Neural progenitor cell (in vitro differentiated cells): ENCODE results near the gene PRKCA. TPM values are rescaled to one million over a fixed set of nuclear protein-coding genes. Genes with fewer than 3 reads are reported as not detected.

ENCODE experiments used
- DNase-seq: peaks from one replicate; pipeline ENCODE4 v3.0.0-alpha.2; 2016; ENCODE audit warnings: low spot score
- H2AFZ ChIP-seq: fragments of 200-600 bp; sonication (generic); replicated peaks from 2 replicates; pipeline ENCODE4 v1.6.1; 2016; ENCODE audit warnings: antibody characterized with exemption
- H3F3A ChIP-seq: fragments of 200-600 bp; sonication (generic); 2 replicates; pipeline ENCODE4 v1.6.1; 2016; ENCODE audit warnings: antibody characterized with exemption, low read depth
- H3K27ac ChIP-seq: fragments of 200-600 bp; sonication (generic); 2 replicates; pipeline ENCODE4 v1.5.1; 2016; ENCODE audit warnings: mild to moderate bottlenecking
- H3K27me3 ChIP-seq: fragments of 200-600 bp; sonication (generic); 2 replicates; pipeline ENCODE4 v1.6.1; 2016; ENCODE audit warnings: mild to moderate bottlenecking, moderate library complexity
- H3K36me3 ChIP-seq: fragments of 200-600 bp; sonication (generic); 2 replicates; pipeline ENCODE4 v1.5.1; 2016
- H3K4me1 ChIP-seq: fragments of 200-600 bp; sonication (generic); 2 replicates; pipeline ENCODE4 v1.6.1; 2016; ENCODE audit warnings: mixed run types
- H3K4me2 ChIP-seq: fragments of 200-600 bp; sonication (generic); 2 replicates; pipeline ENCODE4 v1.6.1; 2016
- H3K4me3 ChIP-seq: fragments of 200-600 bp; sonication (generic); 2 replicates; pipeline ENCODE4 v1.5.1; 2016
- H3K79me2 ChIP-seq: fragments of 200-600 bp; sonication (generic); 2 replicates; pipeline ENCODE4 v1.6.1; 2016; ENCODE audit warnings: low read depth
- H3K9ac ChIP-seq: fragments of 200-600 bp; sonication (generic); 2 replicates; pipeline ENCODE4 v1.6.1; 2016
- H3K9me3 ChIP-seq: fragments of 200-600 bp; sonication (generic); 2 replicates; pipeline ENCODE4 v1.5.1; 2016; ENCODE audit warnings: low read depth
- H4K20me1 ChIP-seq: fragments of 200-600 bp; sonication (generic); 2 replicates; pipeline ENCODE4 v1.6.1; 2016; ENCODE audit warnings: low read depth
- H3K27ac Mint-ChIP-seq: 3 replicates; pipeline ENCODE4 v1.8.0; 2021; ENCODE audit warnings: mixed read lengths
- H3K27me3 Mint-ChIP-seq: 2 replicates; pipeline ENCODE4 v1.8.0; 2022; ENCODE audit warnings: low read depth, mild to moderate bottlenecking, inconsistent platforms, moderate library complexity, mixed read lengths; ENCODE audit not compliant: insufficient read depth
- H3K36me3 Mint-ChIP-seq: 3 replicates; pipeline ENCODE4 v1.8.0; 2021; ENCODE audit warnings: mixed read lengths
- H3K4me1 Mint-ChIP-seq: 3 replicates; pipeline ENCODE4 v1.8.0; 2021; ENCODE audit warnings: mixed read lengths
- H3K4me3 Mint-ChIP-seq: 3 replicates; pipeline ENCODE4 v1.8.0; 2021; ENCODE audit warnings: mild to moderate bottlenecking, moderate library complexity, mixed read lengths
- H3K9me3 Mint-ChIP-seq: 3 replicates; pipeline ENCODE4 v1.8.0; 2020; ENCODE audit warnings: mixed read lengths
- CTCF ChIP-seq: fragments of 200-600 bp; sonication (generic); IDR thresholded peaks from 2 replicates; pipeline ENCODE4 v1.5.1; 2017; ENCODE audit warnings: antibody characterized with exemption, mild to moderate bottlenecking
- EZH2 ChIP-seq: fragments of 200-600 bp; sonication (generic); IDR thresholded peaks from 2 replicates; pipeline ENCODE4 v1.6.1; 2017; ENCODE audit warnings: antibody characterized with exemption, mild to moderate bottlenecking, moderate library complexity
- EZH2phosphoT487 ChIP-seq: fragments of 200-600 bp; sonication (generic); IDR thresholded peaks from 2 replicates; pipeline ENCODE4 v1.6.1; 2017; ENCODE audit warnings: antibody characterized with exemption
- total RNA-seq: library from RNA; depleted of rRNA; stranded (reverse); fragments of >200 nt; gene quantifications from 2 replicates; pipeline ENCODE4 v1.2.3, GENCODE V29; 2015; ENCODE audit warnings: low replicate concordance

The PRKCA gene
- total RNA-seq, 1 donor from 2014 or later: 2.1 TPM

GRCh38 chr17:66438101-66438500 is 135.7 kb downstream of the PRKCA start:
- Histone ChIP-seq H3K36me3 (no peaks in the 10 kb centered on the region), H3F3A (no peaks in the 10 kb centered on the region), H3K9ac (no peak overlapping the region), H3K4me3 (no peak overlapping the region), H3K4me2 (no peak overlapping the region), H3K27ac (no peak overlapping the region), H2AFZ (no peak overlapping the region), H3K79me2 (no peaks in the 10 kb centered on the region), H3K27me3 (no peaks in the 10 kb centered on the region), H4K20me1 (no peaks in the 10 kb centered on the region), H3K9me3 (no peaks in the 10 kb centered on the region), H3K4me1 (no peaks in the 10 kb centered on the region)
- peaks cover 4% of the 10 kb centered on the region for H3K27me3 Mint-ChIP-seq
- no peaks in the 10 kb centered on the region for H3K36me3 Mint-ChIP-seq
- no peak for TF ChIP-seq CTCF
- TF ChIP-seq EZH2phosphoT487: no peak
- no peak for TF ChIP-seq EZH2
- H3K9me3 Mint-ChIP-seq: no peaks in the 10 kb centered on the region
- DNase-seq: no peak
- H3K27ac Mint-ChIP-seq: no peak overlapping the region
- H3K4me3 Mint-ChIP-seq: no peak overlapping the region
- peaks cover 14% of the 10 kb centered on the region for H3K4me1 Mint-ChIP-seq

GRCh38 chr17:66441101-66441661 is 138.8 kb downstream of the PRKCA start:
- no peaks in the 10 kb centered on the region for H3K27me3 ChIP-seq
- DNase-seq: no peak
- Mint-ChIP-seq H3K27ac (peak overlapping the region; percentile 21), H3K9me3 (no peaks in the 10 kb centered on the region), H3K27me3 (peaks cover 7% of the 10 kb centered on the region), H3K36me3 (no peaks in the 10 kb centered on the region), H3K4me1 (peaks cover 5% of the 10 kb centered on the region), H3K4me3 (no peak overlapping the region)
- no peaks in the 10 kb centered on the region for H3F3A ChIP-seq
- TF ChIP-seq EZH2 (no peak), CTCF (no peak), EZH2phosphoT487 (no peak)
- no peak overlapping the region for H2AFZ ChIP-seq
- no peaks in the 10 kb centered on the region for H3K9me3 ChIP-seq
- H3K9ac ChIP-seq: no peak overlapping the region
- no peak overlapping the region for H3K27ac ChIP-seq
- no peaks in the 10 kb centered on the region for H4K20me1 ChIP-seq
- H3K36me3 ChIP-seq: no peaks in the 10 kb centered on the region
- no peak overlapping the region for H3K4me3 ChIP-seq
- no peaks in the 10 kb centered on the region for H3K79me2 ChIP-seq
- H3K4me1 ChIP-seq: no peaks in the 10 kb centered on the region
- no peak overlapping the region for H3K4me2 ChIP-seq

- no peak overlapping the region for H2AFZ ChIP-seq
- no peaks in the 10 kb centered on the region for H3K27me3 ChIP-seq
- no peaks in the 10 kb centered on the region for H3K9me3 Mint-ChIP-seq
- no peak for DNase-seq
- TF ChIP-seq CTCF: no peak
- TF ChIP-seq EZH2phosphoT487: no peak
- no peak for TF ChIP-seq EZH2
- H3K4me1 ChIP-seq: no peaks in the 10 kb centered on the region
- no peak overlapping the region for H3K4me2 ChIP-seq
- no peaks in the 10 kb centered on the region for H3K9me3 ChIP-seq
- H3K79me2 ChIP-seq: no peaks in the 10 kb centered on the region
- H3K27ac ChIP-seq: no peak overlapping the region
- peaks cover 7% of the 10 kb centered on the region for H3K27me3 Mint-ChIP-seq
- no peaks in the 10 kb centered on the region for H3F3A ChIP-seq
- H3K36me3 ChIP-seq: no peaks in the 10 kb centered on the region
- H3K4me1 Mint-ChIP-seq: peaks cover 5% of the 10 kb centered on the region
- no peak overlapping the region for H3K9ac ChIP-seq
- no peak overlapping the region for H3K4me3 Mint-ChIP-seq
- no peaks in the 10 kb centered on the region for H4K20me1 ChIP-seq
- no peaks in the 10 kb centered on the region for H3K36me3 Mint-ChIP-seq
- no peak overlapping the region for H3K4me3 ChIP-seq
- H3K27ac Mint-ChIP-seq: no peak overlapping the region
Measured at GRCh38 chr17:66443166-66443565, 140.8 kb downstream of the PRKCA start.
